GM21825 (cell line): ENCODE measurements around the gene ALKBH6.
"Not testable (repeated sequence)": the region's sequence is repeated elsewhere in the genome, so short reads cannot be mapped to it uniquely, and the experiment has no call there.

Source experiments
- ATAC-seq: cut with Tn5 transposase; IDR thresholded peaks from one replicate; pipeline ENCODE4 v1.9.1; 2021; ENCODE audit warnings: mild to moderate bottlenecking, moderate library complexity; ENCODE audit not compliant: unreplicated experiment

The ALKBH6 gene

GRCh38 chr19:35993923-35994598 is 20.0 kb downstream of the ALKBH6 start:
- ATAC-seq, result no peak

- no peak for ATAC-seq
Measured at GRCh38 chr19:35992907-35993765, 20.9 kb downstream of the ALKBH6 start.

DNA sequence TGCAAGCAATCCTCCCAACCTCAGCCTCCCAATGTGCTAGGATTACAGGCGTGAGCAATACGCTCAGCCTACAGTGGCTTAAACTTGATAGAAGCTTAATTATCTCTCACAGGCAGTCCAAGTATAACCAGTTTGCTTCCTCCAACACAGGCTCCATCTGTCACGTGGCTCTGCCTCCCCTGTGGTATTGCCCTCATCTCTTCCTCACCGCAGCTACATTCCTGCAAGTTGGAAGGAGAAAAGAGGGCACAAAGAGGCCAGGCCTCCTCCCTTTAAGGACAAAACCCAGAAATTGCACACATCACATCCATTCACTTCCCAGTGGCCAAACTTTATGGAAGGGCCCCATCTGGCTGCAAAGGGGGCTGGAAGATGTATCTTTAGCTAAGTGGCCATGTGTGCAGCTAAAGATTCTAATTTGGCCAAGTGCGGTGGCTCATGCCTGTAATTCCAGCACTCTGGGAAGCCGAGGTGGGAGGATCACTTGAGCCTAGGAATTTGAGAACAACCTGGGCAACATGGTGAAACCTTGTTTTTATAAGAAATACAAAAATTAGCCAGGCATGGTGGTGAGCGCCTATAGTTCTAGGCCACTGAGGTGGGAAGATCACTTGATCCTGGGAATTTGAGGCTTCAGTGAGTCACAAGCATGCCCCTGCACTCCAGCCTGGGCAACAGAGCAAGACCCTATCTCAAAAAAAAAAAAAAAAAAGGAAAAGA is 22.1 kb downstream of the ALKBH6 start:
- ATAC-seq, result no peak

DNA sequence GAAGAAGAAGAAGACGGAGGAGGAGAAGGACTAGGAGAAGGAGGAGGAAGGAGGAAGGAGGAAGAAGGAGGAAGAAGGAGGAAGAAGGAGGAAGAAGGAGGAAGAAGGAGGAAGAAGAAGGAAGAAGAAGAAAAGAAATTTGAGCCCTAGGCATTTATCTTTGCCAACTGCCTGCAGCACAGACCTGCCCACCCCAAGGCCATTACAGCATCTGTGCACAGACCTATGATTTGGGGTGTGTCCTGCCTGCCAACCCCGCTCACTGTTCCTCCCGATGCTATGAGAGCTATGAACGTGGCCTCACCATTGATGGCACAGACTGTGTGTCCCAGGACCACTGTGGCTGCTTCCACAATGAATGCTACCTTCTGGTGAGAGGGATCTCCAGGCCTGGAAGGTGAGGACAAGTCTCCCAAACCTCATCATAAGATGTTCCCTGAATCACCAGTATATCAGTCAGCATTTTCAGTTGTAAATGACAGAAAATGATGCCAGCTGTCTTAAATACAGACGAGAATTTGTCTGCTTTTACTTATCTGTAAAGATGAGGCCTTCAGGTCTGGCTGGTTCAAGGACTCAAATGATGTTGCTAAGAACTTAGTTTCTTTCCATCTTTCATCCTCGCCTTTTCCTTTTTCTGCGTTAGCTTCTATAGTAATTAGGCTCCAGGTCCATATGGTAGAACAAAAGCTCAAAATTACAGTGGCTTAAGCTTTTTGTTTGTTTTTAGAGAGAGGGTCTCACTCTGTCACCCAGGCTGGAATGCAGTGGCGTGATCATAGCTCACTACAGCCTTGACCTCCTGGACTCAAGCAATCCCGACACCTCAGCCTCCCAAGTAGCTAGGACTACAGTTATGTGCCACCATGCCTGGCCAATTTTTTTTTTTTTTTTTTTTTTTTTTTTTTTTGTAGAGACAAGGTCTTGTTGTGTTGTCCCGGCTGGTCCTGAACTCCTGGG is 23.0 kb downstream of the ALKBH6 start:
- ATAC-seq, result no peak

DNA sequence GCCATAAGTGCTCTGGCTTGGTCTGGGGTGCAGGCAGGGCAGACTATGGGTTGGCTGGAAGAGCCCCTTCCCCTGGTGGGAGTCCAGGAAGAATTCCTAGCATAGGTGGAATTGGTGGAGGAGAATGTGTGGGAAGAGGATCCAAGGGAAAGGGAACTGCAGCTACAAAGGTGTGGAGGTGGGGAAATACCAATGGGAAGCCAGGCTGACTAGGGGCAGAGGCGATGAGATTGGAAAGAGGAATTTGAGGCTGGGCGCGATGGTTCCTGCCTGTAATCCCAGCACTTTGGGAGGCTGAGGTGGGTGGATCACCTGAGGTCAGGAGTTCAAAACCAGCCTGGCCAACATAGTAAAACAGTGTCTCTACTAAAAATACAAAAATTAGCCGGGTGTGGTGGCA is 23.9 kb downstream of the ALKBH6 start:
- ATAC-seq, result no peak

GRCh38 chr19:35988824-35989223 is 25.2 kb downstream of the ALKBH6 start:
- no peak for ATAC-seq

- no peak for ATAC-seq
Measured at GRCh38 chr19:35987571-35987896, 26.5 kb downstream of the ALKBH6 start.

DNA sequence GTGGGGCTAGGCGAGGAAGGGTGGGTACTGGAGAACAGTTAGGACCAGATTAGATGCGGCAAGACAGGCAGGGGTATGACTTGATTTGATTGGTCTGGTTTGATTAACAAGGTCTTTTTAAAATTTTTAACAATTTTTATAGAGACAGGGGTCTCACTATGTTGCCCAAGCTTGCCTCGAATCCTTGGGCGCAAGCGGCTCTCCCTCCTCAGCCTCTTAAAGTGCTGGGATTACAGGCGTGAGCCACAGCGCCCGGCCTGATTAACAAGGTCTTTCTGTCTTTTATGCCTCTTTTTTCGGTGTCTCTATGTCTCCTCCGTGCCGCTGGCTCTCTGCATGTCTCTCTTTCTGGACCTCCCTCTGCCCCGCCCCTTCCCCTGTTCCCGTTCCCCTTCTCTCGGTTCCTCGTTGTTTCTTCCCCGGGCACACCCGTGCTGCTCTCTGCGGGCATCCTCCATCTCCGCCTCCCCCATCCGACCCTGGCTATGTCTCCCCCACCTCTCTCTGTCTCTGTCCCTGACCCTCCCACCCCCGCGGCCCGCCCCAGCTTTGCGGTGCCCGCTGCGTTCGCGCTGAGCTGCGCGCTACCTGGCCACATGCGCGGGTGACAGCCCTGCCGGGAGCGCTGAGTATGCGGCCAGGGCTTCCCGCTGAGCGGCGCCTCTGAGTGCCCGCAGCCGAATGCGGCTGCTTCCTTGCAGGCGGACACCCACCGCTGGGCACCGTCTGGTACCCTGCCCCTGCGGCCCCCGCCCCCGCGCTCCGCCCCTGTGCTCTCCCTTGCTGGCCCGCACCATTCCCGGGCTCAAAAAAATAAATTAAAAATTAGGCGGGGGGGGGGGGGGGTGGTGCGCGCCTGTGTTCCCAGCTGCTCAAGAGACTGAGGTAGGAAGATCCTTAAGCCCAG is 27.1 kb downstream of the ALKBH6 start:
- ATAC-seq, result no peak

DNA sequence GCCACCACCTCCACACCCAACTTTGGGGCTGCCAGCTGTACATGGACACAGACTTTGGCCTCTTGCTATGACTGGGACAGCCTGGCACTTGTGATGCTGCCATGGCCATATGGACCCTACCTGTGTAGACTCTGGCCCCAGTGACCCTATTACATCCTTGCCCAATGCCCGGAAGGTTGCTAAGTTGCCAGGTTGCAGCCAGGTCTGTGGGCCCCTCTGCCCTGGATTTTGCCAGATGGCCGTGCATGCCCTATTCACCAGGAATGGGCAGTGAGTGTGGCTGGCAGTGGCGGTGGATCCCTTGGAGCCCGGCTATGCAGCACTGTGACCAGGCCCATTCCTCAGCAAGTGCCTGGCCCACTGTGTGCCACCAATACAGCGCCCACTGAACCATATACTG is 27.9 kb downstream of the ALKBH6 start:
- no peak for ATAC-seq

DNA sequence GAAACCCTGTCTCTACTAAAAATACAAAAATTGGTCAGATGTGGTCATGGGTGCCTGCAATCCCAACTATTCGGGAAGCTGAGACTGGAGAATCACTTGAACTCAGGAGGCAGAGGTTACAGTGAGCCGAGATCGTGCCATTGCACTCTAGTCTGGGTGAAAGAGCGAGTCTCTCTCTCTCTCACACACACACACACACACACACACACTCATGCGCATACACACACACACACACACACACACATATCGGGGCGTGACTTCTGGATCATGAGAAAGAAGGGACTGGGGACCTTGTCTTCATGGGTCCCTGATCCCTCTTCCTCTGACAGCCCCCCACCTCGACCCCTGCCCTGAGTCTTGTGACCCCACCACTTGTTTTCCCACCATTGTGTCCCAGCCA is 30.8 kb downstream of the ALKBH6 start:
- ATAC-seq, result no peak

DNA sequence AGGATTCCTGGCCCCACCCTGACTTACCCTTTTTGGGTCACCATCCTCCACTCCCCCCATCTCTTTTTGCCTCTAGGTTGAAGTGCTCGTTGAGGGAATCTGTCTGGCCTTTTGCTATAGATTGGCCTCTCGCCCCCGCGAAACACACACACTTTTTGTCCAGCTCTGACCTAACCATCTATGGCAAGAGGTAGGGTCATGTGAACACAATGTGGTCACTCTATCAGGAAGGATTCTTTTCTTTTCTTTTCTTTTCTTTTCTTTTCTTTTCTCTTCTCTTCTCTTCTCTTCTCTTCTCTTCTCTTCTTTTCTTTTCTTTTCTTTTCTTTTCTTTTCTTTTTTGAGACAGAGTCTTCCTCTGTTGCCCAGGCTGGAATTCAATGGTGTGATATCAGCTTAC is 33.0 kb downstream of the ALKBH6 start:
- ATAC-seq, result not testable (repeated sequence)

GRCh38 chr19:35978832-35979365 is 35.1 kb downstream of the ALKBH6 start:
- no peak for ATAC-seq

- ATAC-seq, result no peak
Measured at GRCh38 chr19:35978271-35978670, 35.7 kb downstream of the ALKBH6 start.

DNA sequence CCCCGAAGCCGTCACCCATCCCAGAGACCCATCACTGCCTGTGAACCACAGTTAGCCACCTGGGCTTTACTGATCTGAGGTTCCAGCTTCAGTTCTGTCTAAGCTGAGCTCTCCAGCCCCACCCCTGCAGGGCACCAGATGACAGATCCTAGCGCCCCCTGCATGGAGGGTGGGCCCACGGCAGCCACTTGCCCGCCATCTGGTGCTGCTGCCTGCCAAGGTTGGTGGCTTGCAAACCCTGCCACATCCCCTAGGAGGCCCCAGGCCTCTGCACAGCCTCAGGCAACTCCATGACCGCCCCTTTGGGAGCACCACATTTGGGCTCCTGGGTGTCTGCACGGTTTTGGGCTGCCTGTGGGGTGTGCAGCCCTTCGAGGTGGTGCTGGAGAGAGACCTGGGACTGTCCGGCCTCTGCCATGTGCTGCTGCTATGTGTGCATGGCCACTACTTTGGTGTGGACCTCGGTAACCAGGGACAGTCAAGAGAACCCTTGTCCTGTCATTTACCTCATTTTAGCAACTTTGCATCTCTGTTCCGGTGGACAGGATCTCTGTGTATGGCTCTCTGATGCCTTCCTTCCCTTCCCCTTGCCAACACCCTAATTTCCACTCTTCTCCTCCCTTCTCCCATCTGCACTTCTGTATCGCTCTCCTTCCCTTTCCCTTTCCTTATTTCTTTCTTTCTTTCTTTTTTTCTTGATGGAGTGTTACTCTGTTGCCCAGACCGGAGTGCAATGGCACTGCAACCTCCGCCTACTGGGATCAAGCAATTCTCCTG is 36.4 kb downstream of the ALKBH6 start:
- no peak for ATAC-seq

GRCh38 chr19:35975608-35976214 is 38.3 kb downstream of the ALKBH6 start:
- ATAC-seq, result no peak

- no peak for ATAC-seq
Measured at GRCh38 chr19:35973487-35973886, 40.5 kb downstream of the ALKBH6 start.

GRCh38 chr19:35966771-35967170 is 47.2 kb downstream of the ALKBH6 start:
- ATAC-seq, result no peak

- no peak for ATAC-seq
Measured at GRCh38 chr19:35963514-35963913, 50.5 kb downstream of the ALKBH6 start.
